ENCODE measurements around the gene WDR74.

DNA sequence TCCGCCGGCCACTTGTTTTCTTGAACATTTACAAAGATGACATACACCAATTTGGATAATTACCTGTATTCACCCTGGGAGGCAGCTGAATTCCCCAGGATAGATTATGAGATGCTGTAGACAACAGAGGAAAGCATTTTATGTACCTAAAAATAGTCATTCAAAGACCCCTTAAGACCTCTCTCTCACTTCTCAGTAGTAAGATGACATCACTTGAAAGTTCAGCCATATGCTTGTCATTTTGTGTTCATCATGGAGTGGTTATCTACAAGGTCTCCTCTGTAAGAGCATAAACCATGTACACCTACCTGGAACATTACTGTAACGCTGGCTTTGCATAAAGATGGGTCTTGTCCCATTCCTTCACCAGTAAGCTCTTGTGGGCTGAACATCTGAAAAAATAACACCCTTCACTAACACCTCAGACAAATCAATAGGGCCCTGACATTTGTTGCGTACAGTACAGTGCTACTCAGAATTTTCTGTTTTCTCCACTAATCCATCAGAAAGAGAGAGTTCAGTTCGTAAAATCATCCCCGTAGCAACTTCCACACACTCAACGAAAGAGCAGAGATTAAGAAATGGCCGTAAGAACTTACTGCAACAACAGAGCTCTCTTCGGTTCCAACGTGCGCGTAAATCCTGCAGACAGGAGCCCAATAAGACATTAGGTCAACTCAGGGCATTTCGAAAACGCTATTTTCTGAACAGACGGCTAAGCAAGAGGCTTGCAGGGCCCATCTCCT lies 15.6 kb upstream of the WDR74 start:
- TF ChIP-seq SUZ12 (IDR thresholded peaks at IDR 0.05; ENCODE audit: extremely low read depth, insufficient read depth, insufficient read length) (no peak), ZNF274 (IDR thresholded peaks at IDR 0.05; ENCODE audit: low read depth, low read length) (no peak), YY1 (IDR thresholded peaks at IDR 0.05; ENCODE audit: insufficient read depth, insufficient read length) (no peak)
